ENCODE results near the gene OR4E1.

GRCh38 chr14:21721504-21721903, 47.9 kb upstream of the OR4E1 start:
- TF ChIP-seq, protein P1, sequence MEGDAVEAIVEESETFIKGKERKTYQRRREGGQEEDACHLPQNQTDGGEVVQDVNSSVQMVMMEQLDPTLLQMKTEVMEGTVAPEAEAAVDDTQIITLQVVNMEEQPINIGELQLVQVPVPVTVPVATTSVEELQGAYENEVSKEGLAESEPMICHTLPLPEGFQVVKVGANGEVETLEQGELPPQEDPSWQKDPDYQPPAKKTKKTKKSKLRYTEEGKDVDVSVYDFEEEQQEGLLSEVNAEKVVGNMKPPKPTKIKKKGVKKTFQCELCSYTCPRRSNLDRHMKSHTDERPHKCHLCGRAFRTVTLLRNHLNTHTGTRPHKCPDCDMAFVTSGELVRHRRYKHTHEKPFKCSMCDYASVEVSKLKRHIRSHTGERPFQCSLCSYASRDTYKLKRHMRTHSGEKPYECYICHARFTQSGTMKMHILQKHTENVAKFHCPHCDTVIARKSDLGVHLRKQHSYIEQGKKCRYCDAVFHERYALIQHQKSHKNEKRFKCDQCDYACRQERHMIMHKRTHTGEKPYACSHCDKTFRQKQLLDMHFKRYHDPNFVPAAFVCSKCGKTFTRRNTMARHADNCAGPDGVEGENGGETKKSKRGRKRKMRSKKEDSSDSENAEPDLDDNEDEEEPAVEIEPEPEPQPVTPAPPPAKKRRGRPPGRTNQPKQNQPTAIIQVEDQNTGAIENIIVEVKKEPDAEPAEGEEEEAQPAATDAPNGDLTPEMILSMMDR (IDR thresholded peaks at IDR 0.05) = no peak
- no peak for TF ChIP-seq POLR2AphosphoS5 (IDR thresholded peaks at IDR 0.05)

All from upper lobe of left lung (tissue), 4 donors.